SK-N-SH (cell line): Measurements from ENCODE around the gene FBXO21. TPM values are rescaled to one million over a fixed set of nuclear protein-coding genes. Genes with fewer than 3 reads are reported as not detected.
"Not testable (repeated sequence)": the region's sequence is repeated elsewhere in the genome, so short reads cannot be mapped to it uniquely, and the experiment has no call there.

Source experiments
- CTCF ChIA-PET: fragments of 300-600, 350-600 bp; formaldehyde crosslinking; extraction: SDS; loops from one replicate; lab custom pipeline; 2021; lab: Yijun Ruan, JAX
- POLR2A ChIA-PET: fragments of 350-600 bp; sonication (Branson Sonifier 250); formaldehyde crosslinking; extraction: SDS; loops from one replicate; lab custom pipeline; 2020; ENCODE audit warnings: antibody characterized with exemption, inconsistent platforms; lab: Yijun Ruan, JAX
- DNase-seq: peaks from one replicate; pipeline ENCODE4 v3.0.0; 2012
- H2AFZ ChIP-seq: fragments of 200-600 bp; sonication (generic); 2 replicates; pipeline ENCODE4 v1.8.1; 2016; ENCODE audit warnings: antibody characterized with exemption, mild to moderate bottlenecking, low read depth
- H3F3A ChIP-seq: fragments of 200-600 bp; sonication (generic); replicated peaks from 2 replicates; pipeline ENCODE3; 2016; ENCODE audit warnings: antibody characterized with exemption, mild to moderate bottlenecking; ENCODE audit not compliant: insufficient read depth
- H3K27ac ChIP-seq, 2 experiments: fragments of 200-500 bp in 1 of 2; fragments of 200-600 bp in 1 of 2; sonication (Bioruptor generic) in 1 of 2; sonication (generic), shearing (Covaris generic) in 1 of 2; 2 replicates each; pipeline versions ENCODE4 v1.5.1 to v1.6.1; 2014 to 2016; ENCODE audit warnings: low read depth in 2 of 2, inconsistent platforms in 1 of 2, low read length in 1 of 2, mild to moderate bottlenecking in 1 of 2, mixed read lengths in 1 of 2
- H3K27me3 ChIP-seq: fragments of 200-600 bp; sonication (generic), shearing (Covaris generic); 2 replicates; pipeline ENCODE4 v1.6.1; 2016; ENCODE audit warnings: mixed run types; ENCODE audit not compliant: insufficient read depth
- H3K36me3 ChIP-seq, 2 experiments: fragments of 200-500 bp in 1 of 2; fragments of 200-600 bp in 1 of 2; sonication (Bioruptor generic) in 1 of 2; sonication (generic) in 1 of 2; replicated peaks in 1 of 2; 2 replicates each; pipeline versions ENCODE3 to v1.5.1; 2014 to 2016; ENCODE audit warnings: low read length in 1 of 2, mild to moderate bottlenecking in 1 of 2; ENCODE audit not compliant: insufficient read depth in 2 of 2, control insufficient read depth in 1 of 2
- H3K4me1 ChIP-seq, 2 experiments: fragments of 200-500 bp in 1 of 2; fragments of 200-600 bp in 1 of 2; sonication (Bioruptor generic) in 1 of 2; sonication (generic), shearing (Covaris generic) in 1 of 2; 2 replicates each; pipeline versions ENCODE4 v1.5.1 to v1.6.1; 2014 to 2016; ENCODE audit warnings: low read depth in 1 of 2, low read length in 1 of 2, mixed run types in 1 of 2; ENCODE audit not compliant: insufficient read depth in 2 of 2, control insufficient read depth in 1 of 2
- H3K4me2 ChIP-seq: fragments of 200-600 bp; sonication (generic), shearing (Covaris generic); 2 replicates; pipeline ENCODE4 v1.6.1; 2017; ENCODE audit warnings: mixed run types
- H3K4me3 ChIP-seq, 2 experiments: fragments of 200-500 bp in 1 of 2; fragments of 200-600 bp in 1 of 2; sonication (Bioruptor generic) in 1 of 2; sonication (generic), shearing (Covaris generic) in 1 of 2; 2 replicates each; pipeline versions ENCODE4 v1.5.1 to v1.8.1; 2014 to 2016; ENCODE audit warnings: low read depth in 2 of 2, inconsistent platforms in 1 of 2, low read length in 1 of 2, mild to moderate bottlenecking in 1 of 2, mixed read lengths in 1 of 2, moderate library complexity in 1 of 2
- H3K79me2 ChIP-seq: fragments of 200-600 bp; sonication (generic); 2 replicates; pipeline ENCODE4 v1.8.1; 2017; ENCODE audit warnings: mild to moderate bottlenecking; ENCODE audit not compliant: insufficient read depth
- H3K9ac ChIP-seq: fragments of 200-600 bp; sonication (generic); 2 replicates; pipeline ENCODE4 v1.6.1; 2017; ENCODE audit warnings: mixed run types
- H3K9me2 ChIP-seq: fragments of 200-600 bp; sonication (generic); 2 replicates; pipeline ENCODE4 v1.6.1; 2017; ENCODE audit warnings: mixed run types
- H3K9me3 ChIP-seq: fragments of 200-600 bp; sonication (generic); 2 replicates; pipeline ENCODE4 v1.6.1; 2017; ENCODE audit warnings: mixed run types, mild to moderate bottlenecking, moderate library complexity
- H4K20me1 ChIP-seq: fragments of 200-600 bp; sonication (generic); 2 replicates; pipeline ENCODE4 v1.6.1; 2017; ENCODE audit warnings: mild to moderate bottlenecking, mixed run types; ENCODE audit not compliant: insufficient read depth
- CHD2 ChIP-seq: fragments of 150-350 bp; IDR thresholded peaks from 2 replicates; pipeline ENCODE4 v1.6.1; 2018; ENCODE audit warnings: low read length; ENCODE audit not compliant: partially characterized antibody
- ELF1 ChIP-seq: IDR thresholded peaks from 2 replicates; pipeline ENCODE4 v1.4.0; 2012
- FOXM1 ChIP-seq: IDR thresholded peaks from 2 replicates; pipeline ENCODE4 v1.4.0; 2012; ENCODE audit warnings: low read depth, mild to moderate bottlenecking
- MAX ChIP-seq: IDR thresholded peaks from 2 replicates; pipeline ENCODE4 v1.4.0; 2012; ENCODE audit warnings: low read depth
- MEF2A ChIP-seq: IDR thresholded peaks from 2 replicates; pipeline ENCODE4 v1.4.0; 2012; ENCODE audit warnings: low read depth, borderline replicate concordance
- RFX5 ChIP-seq: IDR thresholded peaks from 2 replicates; pipeline ENCODE4 v1.6.1; 2012; ENCODE audit warnings: mild to moderate bottlenecking, improper control_type of control experiment, low read length
- TCF12 ChIP-seq: IDR thresholded peaks from 2 replicates; pipeline ENCODE4 v1.4.0; 2012
- YY1 ChIP-seq: IDR thresholded peaks from 2 replicates; pipeline ENCODE4 v1.4.0; 2012; ENCODE audit warnings: low read depth, mild to moderate bottlenecking
- WGBS: methylation state at CpG from one replicate; pipeline ENCODE4 v1.1.6; 2017; ENCODE audit warnings: low lambda C conversion rate; 5-methylcytosine and 5-hydroxymethylcytosine counted together
- polyA plus RNA-seq, 3 experiments: library from polyadenylated mRNA; depleted of rRNA; stranded (reverse); fragments of >200 nt; gene quantifications; 2 replicates each; pipeline ENCODE4 v1.2.3, GENCODE V29; 2012
- TF ChIP-seq, protein P1 (sequence below): fragments of 150-350 bp; IDR thresholded peaks from 2 replicates; pipeline ENCODE4 v1.6.1; 2016; ENCODE audit warnings: mild to moderate bottlenecking, low read depth, low read length
- TF ChIP-seq, protein P2 (sequence below): IDR thresholded peaks from 2 replicates; pipeline ENCODE4 v1.4.0; 2012; ENCODE audit warnings: low read depth, borderline replicate concordance
- TF ChIP-seq, protein P3 (sequence below): IDR thresholded peaks from 2 replicates; pipeline ENCODE4 v1.6.1; 2012; ENCODE audit warnings: mild to moderate bottlenecking, low read depth, low read length, moderate library complexity

The FBXO21 gene
- polyA plus RNA-seq, 1 of the 3 experiments (the other 2 are of a cell fraction) = 44.2 TPM

DNA sequence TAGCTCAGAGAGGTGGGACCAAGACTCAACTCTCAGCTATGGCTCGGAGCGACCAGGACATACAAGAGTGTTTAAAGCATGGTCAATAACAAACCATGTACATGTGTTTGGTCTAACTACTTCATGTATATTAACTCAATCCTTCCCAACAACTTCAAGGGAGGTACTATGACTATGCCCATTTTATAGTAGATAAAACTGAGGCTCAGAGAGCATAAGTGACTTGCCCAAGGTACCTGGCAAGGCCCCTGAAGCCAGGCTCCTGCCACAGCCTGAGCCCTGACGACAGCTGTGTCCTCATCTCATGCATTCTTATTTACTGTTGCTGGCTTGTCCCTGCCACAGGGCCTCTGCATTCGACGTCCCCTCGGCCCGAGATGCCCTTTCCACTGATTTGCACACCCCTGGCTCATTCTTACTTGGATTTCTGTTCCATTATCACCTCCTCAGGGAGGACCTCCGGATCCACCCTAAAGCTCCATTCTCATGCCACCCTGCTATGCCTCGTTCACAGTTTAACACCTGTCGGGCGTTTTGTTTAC is 93.7 kb downstream of the FBXO21 start:
- H3K36me3 ChIP-seq = no peaks in the 10 kb centered on the region
- H3K4me2 ChIP-seq = no peak overlapping the region

DNA sequence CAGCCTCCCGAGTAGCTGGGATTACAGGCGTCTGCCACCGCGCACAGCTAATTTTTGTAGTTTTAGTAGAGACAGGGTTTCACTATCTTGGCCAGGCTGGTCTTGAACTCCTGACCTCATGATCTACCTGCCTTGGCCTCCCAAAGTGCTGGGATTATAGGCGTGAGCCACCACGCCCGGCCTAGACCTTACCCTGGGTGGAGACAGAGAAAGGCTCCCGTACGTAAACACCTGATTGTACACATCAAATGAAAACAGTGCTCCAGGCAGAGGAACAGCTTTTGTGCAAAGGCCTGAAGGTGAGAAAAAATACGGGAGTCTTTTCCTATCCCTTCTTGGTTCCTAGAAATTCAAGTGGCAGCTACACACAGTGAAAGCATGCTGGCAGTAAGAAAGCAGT is 95.1 kb downstream of the FBXO21 start:
- Histone ChIP-seq H3K4me1 (peaks cover 5 to 17% of the 10 kb centered on the region in 2 experiments; a peak in 2 of 4 replicates), H3K27me3 (peaks cover 47% of the 10 kb centered on the region)
- H2AFZ ChIP-seq, H3K9me2 ChIP-seq, H3F3A ChIP-seq, H3K36me3 ChIP-seq, DNase-seq, H3K79me2 ChIP-seq, H3K4me3 ChIP-seq, H4K20me1 ChIP-seq, H3K9ac ChIP-seq, POLR2A ChIA-PET, H3K9me3 ChIP-seq, H3K4me2 ChIP-seq, H3K27ac ChIP-seq: not testable (repeated sequence)
- 81% methylated on average over 10 of the region's 10 CpGs for WGBS
- CTCF ChIA-PET = interaction anchor here (1.7 kb wide), 1 partner anchor 24 kb away, joined by 4 read pairs; no protein-coding TSS in a partner anchor

More for the DNA sequence above, 93.7 kb downstream of the FBXO21 start:
- no peaks in the 10 kb centered on the region for H3K9me3 ChIP-seq
- no peaks in the 10 kb centered on the region for H3K79me2 ChIP-seq
- ChIA-PET POLR2A (no interaction called here), CTCF (interaction anchor here (1.0 to 3.1 kb wide), 5 partner anchors 22 to 388 kb away, joined by 3 to 13 read pairs (median 6); no protein-coding TSS in a partner anchor)
- WGBS = 78% methylated on average over 9 of the region's 11 CpGs
- H3F3A ChIP-seq = no peaks in the 10 kb centered on the region
- no peak for TF ChIP-seq YY1
- no peak for TF ChIP-seq FOXM1
- TF ChIP-seq CHD2 = no peak
- no peak for TF ChIP-seq ELF1
- no peak for TF ChIP-seq RFX5
- TF ChIP-seq TCF12 = no peak
- TF ChIP-seq, protein P1, sequence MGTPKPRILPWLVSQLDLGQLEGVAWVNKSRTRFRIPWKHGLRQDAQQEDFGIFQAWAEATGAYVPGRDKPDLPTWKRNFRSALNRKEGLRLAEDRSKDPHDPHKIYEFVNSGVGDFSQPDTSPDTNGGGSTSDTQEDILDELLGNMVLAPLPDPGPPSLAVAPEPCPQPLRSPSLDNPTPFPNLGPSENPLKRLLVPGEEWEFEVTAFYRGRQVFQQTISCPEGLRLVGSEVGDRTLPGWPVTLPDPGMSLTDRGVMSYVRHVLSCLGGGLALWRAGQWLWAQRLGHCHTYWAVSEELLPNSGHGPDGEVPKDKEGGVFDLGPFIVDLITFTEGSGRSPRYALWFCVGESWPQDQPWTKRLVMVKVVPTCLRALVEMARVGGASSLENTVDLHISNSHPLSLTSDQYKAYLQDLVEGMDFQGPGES = no peak
- TF ChIP-seq MEF2A = no peak
- TF ChIP-seq, protein P2, sequence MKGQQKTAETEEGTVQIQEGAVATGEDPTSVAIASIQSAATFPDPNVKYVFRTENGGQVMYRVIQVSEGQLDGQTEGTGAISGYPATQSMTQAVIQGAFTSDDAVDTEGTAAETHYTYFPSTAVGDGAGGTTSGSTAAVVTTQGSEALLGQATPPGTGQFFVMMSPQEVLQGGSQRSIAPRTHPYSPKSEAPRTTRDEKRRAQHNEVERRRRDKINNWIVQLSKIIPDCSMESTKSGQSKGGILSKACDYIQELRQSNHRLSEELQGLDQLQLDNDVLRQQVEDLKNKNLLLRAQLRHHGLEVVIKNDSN = no peak
- TF ChIP-seq MAX = no peak
- TF ChIP-seq, protein P3, sequence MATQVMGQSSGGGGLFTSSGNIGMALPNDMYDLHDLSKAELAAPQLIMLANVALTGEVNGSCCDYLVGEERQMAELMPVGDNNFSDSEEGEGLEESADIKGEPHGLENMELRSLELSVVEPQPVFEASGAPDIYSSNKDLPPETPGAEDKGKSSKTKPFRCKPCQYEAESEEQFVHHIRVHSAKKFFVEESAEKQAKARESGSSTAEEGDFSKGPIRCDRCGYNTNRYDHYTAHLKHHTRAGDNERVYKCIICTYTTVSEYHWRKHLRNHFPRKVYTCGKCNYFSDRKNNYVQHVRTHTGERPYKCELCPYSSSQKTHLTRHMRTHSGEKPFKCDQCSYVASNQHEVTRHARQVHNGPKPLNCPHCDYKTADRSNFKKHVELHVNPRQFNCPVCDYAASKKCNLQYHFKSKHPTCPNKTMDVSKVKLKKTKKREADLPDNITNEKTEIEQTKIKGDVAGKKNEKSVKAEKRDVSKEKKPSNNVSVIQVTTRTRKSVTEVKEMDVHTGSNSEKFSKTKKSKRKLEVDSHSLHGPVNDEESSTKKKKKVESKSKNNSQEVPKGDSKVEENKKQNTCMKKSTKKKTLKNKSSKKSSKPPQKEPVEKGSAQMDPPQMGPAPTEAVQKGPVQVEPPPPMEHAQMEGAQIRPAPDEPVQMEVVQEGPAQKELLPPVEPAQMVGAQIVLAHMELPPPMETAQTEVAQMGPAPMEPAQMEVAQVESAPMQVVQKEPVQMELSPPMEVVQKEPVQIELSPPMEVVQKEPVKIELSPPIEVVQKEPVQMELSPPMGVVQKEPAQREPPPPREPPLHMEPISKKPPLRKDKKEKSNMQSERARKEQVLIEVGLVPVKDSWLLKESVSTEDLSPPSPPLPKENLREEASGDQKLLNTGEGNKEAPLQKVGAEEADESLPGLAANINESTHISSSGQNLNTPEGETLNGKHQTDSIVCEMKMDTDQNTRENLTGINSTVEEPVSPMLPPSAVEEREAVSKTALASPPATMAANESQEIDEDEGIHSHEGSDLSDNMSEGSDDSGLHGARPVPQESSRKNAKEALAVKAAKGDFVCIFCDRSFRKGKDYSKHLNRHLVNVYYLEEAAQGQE = no peak
- no peak overlapping the region for H3K9ac ChIP-seq
- H3K4me3 ChIP-seq = no peak overlapping the region
- H4K20me1 ChIP-seq = no peaks in the 10 kb centered on the region
- H3K9me2 ChIP-seq = no peaks in the 10 kb centered on the region
- no peak overlapping the region for H3K27ac ChIP-seq
- peaks cover 5 to 10% of the 10 kb centered on the region in 2 experiments; a peak in 2 of 4 replicates for H3K4me1 ChIP-seq
- H3K27me3 ChIP-seq = peaks cover 59% of the 10 kb centered on the region
- no peak overlapping the region for H2AFZ ChIP-seq
- DNase-seq = no peak
